ENCODE results near the gene SPPL2C.

Gene SPPL2C

GRCh38 chr17:45844695-45845375 is at the start of gene SPPL2C:
SPPL2C (plus strand) TSS chr17:45844881; CDS start chr17:45844907, 26 bp downstream.
- in situ Hi-C loops (cut with HindIII; ENCODE audit: low pct_unique_long_range_greater_than_20kb, low sequenced_read_pairs): no loop called here
- no peak for TF ChIP-seq JUND (IDR thresholded peaks at IDR 0.05; ENCODE audit: low read depth)
- DNase-seq (ENCODE audit: low read depth in 1 of 2, low spot score in 1 of 2): no peak

- in situ Hi-C loops (cut with HindIII; ENCODE audit: low pct_unique_long_range_greater_than_20kb, low sequenced_read_pairs): no loop called here
- no peak for TF ChIP-seq JUND (IDR thresholded peaks at IDR 0.05; ENCODE audit: low read depth)
- DNase-seq (ENCODE audit: low read depth in 1 of 2, low spot score in 1 of 2): no peak
Measured at GRCh38 chr17:45800816-45801215, 43.9 kb upstream of the SPPL2C start.

- in situ Hi-C loops (cut with HindIII; ENCODE audit: low pct_unique_long_range_greater_than_20kb, low sequenced_read_pairs): no loop called here
- no peak for DNase-seq (ENCODE audit: low read depth in 1 of 2, low spot score in 1 of 2)
Measured at GRCh38 chr17:45801421-45801820, 43.3 kb upstream of the SPPL2C start.

GRCh38 chr17:45808845-45809244 is 35.8 kb upstream of the SPPL2C start:
- in situ Hi-C loops (cut with HindIII; ENCODE audit: low pct_unique_long_range_greater_than_20kb, low sequenced_read_pairs): no loop called here

More at GRCh38 chr17:45801421-45801820, 43.3 kb upstream of the SPPL2C start:
- TF ChIP-seq JUND (IDR thresholded peaks at IDR 0.05; ENCODE audit: low read depth): no peak

GRCh38 chr17:45809499-45809898 is 35.2 kb upstream of the SPPL2C start:
- no peak for DNase-seq (ENCODE audit: low read depth in 1 of 2, low spot score in 1 of 2)
- in situ Hi-C loops (cut with HindIII; ENCODE audit: low pct_unique_long_range_greater_than_20kb, low sequenced_read_pairs): no loop called here
- TF ChIP-seq JUND (IDR thresholded peaks at IDR 0.05; ENCODE audit: low read depth): no peak

More at GRCh38 chr17:45808845-45809244, 35.8 kb upstream of the SPPL2C start:
- no peak for DNase-seq (ENCODE audit: low read depth in 1 of 2, low spot score in 1 of 2)
- no peak for TF ChIP-seq JUND (IDR thresholded peaks at IDR 0.05; ENCODE audit: low read depth)

GRCh38 chr17:45812102-45812501 is 32.6 kb upstream of the SPPL2C start:
- DNase-seq (ENCODE audit: low read depth in 1 of 2, low spot score in 1 of 2): peak; percentile 64 to 69
- TF ChIP-seq JUND (IDR thresholded peaks at IDR 0.05; ENCODE audit: low read depth): no peak

GRCh38 chr17:45813048-45813725 is 31.5 kb upstream of the SPPL2C start:
- DNase-seq (ENCODE audit: low read depth in 1 of 2, low spot score in 1 of 2): peak in 1 of 2 experiments; percentile 16
- in situ Hi-C loops (cut with HindIII; ENCODE audit: low pct_unique_long_range_greater_than_20kb, low sequenced_read_pairs): no loop called here
- no peak for TF ChIP-seq JUND (IDR thresholded peaks at IDR 0.05; ENCODE audit: low read depth)

More at GRCh38 chr17:45812102-45812501, 32.6 kb upstream of the SPPL2C start:
- in situ Hi-C loops (cut with HindIII; ENCODE audit: low pct_unique_long_range_greater_than_20kb, low sequenced_read_pairs): no loop called here

- no peak for TF ChIP-seq JUND (IDR thresholded peaks at IDR 0.05; ENCODE audit: low read depth)
- in situ Hi-C loops (cut with HindIII; ENCODE audit: low pct_unique_long_range_greater_than_20kb, low sequenced_read_pairs): no loop called here
- no peak for DNase-seq (ENCODE audit: low read depth in 1 of 2, low spot score in 1 of 2)
Measured at GRCh38 chr17:45814622-45815606, 29.8 kb upstream of the SPPL2C start.

- TF ChIP-seq JUND (IDR thresholded peaks at IDR 0.05; ENCODE audit: low read depth): no peak
- DNase-seq (ENCODE audit: low read depth in 1 of 2, low spot score in 1 of 2): no peak
- in situ Hi-C loops (cut with HindIII; ENCODE audit: low pct_unique_long_range_greater_than_20kb, low sequenced_read_pairs): no loop called here
Measured at GRCh38 chr17:45815752-45816151, 28.9 kb upstream of the SPPL2C start.

- TF ChIP-seq JUND (IDR thresholded peaks at IDR 0.05; ENCODE audit: low read depth): no peak
- in situ Hi-C loops (cut with HindIII; ENCODE audit: low pct_unique_long_range_greater_than_20kb, low sequenced_read_pairs): no loop called here
Measured at GRCh38 chr17:45818041-45818440, 26.6 kb upstream of the SPPL2C start.

GRCh38 chr17:45818699-45819098 is 26.0 kb upstream of the SPPL2C start:
- in situ Hi-C loops (cut with HindIII; ENCODE audit: low pct_unique_long_range_greater_than_20kb, low sequenced_read_pairs): no loop called here
- DNase-seq (ENCODE audit: low read depth in 1 of 2, low spot score in 1 of 2): no peak
- TF ChIP-seq JUND (IDR thresholded peaks at IDR 0.05; ENCODE audit: low read depth): no peak

More at GRCh38 chr17:45818041-45818440, 26.6 kb upstream of the SPPL2C start:
- DNase-seq (ENCODE audit: low read depth in 1 of 2, low spot score in 1 of 2): no peak

GRCh38 chr17:45819632-45820031 is 25.0 kb upstream of the SPPL2C start:
- no peak for DNase-seq (ENCODE audit: low read depth in 1 of 2, low spot score in 1 of 2)

More at GRCh38 chr17:45819632-45820031, 25.0 kb upstream of the SPPL2C start:
- TF ChIP-seq JUND (IDR thresholded peaks at IDR 0.05; ENCODE audit: low read depth): no peak
- in situ Hi-C loops (cut with HindIII; ENCODE audit: low pct_unique_long_range_greater_than_20kb, low sequenced_read_pairs): no loop called here

All from T47D (cell line).